ENCODE measurements around the gene RGS2. TPM values are rescaled to one million over a fixed set of nuclear protein-coding genes. Genes with fewer than 3 reads are reported as not detected.

The RGS2 gene
- total RNA-seq, 5 donors from 2014 or later (not counting 1 experiment from before 2014, with no cell fraction given), result 13.9 to 129 (median 20.7) TPM

DNA sequence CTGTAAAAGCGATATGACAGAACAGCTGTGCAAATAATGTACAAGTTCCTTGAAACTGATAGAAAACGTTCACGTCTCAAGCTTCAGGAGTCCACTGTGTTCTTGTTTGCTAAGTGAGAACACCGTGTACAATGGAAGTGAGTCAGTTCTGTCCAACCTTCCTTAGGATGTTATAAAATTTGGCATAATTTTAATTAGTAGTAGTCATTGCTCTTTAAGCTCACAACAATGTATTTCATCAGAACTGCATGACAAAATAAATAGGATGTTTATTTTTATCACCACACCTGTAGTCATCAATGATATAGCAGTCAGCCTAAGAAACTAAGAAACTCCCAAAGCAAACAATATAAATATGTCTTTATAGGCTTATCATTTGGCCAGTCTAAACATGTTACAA is 53.0 kb downstream of the RGS2 start:
- H3K4me3 ChIP-seq (ENCODE audit: control insufficient read depth in 1 of 2, extremely low read depth in 1 of 2, low read length in 1 of 2), result no peak overlapping the region
- no peaks in the 10 kb centered on the region for H3K27me3 ChIP-seq (replicated peaks in 1 of 2; ENCODE audit: control insufficient read depth in 2 of 2, extremely low read depth in 1 of 2, insufficient read depth in 2 of 2, low read length in 1 of 2)
- H3K4me1 ChIP-seq (ENCODE audit: control insufficient read depth in 1 of 2, extremely low read depth in 1 of 2, insufficient read depth in 2 of 2, low read length in 2 of 2), result no peaks in the 10 kb centered on the region
- POLR2A ChIA-PET, result no interaction called here
- CTCF ChIA-PET, result no interaction called here
- Mint-ChIP-seq H3K36me3 (no peaks in the 10 kb centered on the region), H3K27ac (no peak overlapping the region), H3K4me3 (no peak overlapping the region), H3K27me3 (no peaks in the 10 kb centered on the region), H3K9me3 (no peaks in the 10 kb centered on the region), H3K4me1 (peaks cover 0 to 2% (median 0%) of the 10 kb centered on the region in 3 donors)
- H3K36me3 ChIP-seq (ENCODE audit: control insufficient read depth in 2 of 2, extremely low read depth in 1 of 2, insufficient read depth in 1 of 2, low read length in 1 of 2), result no peaks in the 10 kb centered on the region
- 100% methylated on average over 1 of the region's 4 CpGs for WGBS (ENCODE audit: insufficient coverage)
- no peaks in the 10 kb centered on the region for H3K9me3 ChIP-seq
- no peak overlapping the region for H3K27ac ChIP-seq (ENCODE audit: low read length)
- ATAC-seq (replicated peaks in 1 of 4) (no peak), DNase-seq (no peak)

Other genes with a start within 250 kb of the RGS2 start
- 100 to 1,000 TPM in 2 of 5 donors, 10 to 100 TPM in 2, 1 to 10 TPM in 1; 7.1 to 439 (median 15.3) TPM for gene RGS1, start 233.3 kb upstream of the RGS2 start, total RNA-seq
- under 1 TPM in 2 of 5 donors, not detected in 3; 0.07 to 0.10 TPM for gene RGS13, start 172.9 kb upstream of the RGS2 start, total RNA-seq

Data from T-cell (primary cell).